ENCODE measurements around the gene LCN12.

DNA sequence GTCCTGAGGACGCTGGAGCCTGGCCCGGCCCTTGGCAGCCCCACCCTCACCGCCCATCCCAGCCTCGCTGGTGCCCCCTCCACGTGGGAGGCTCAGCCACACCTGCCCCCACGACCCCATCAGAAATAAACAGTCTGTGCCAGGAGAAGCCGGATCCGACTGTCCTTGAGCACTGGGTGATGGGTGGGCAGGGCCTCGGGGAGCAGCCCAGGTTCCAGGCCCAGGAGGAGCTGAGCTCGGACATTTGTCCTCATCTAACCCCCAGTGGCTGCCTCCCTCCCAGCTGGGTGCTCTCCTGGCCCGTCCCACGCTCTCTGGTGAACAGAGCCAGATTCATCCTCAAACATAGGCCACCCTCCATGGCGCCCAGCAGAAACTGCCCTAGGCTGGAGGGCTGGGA lies 20.7 kb downstream of the LCN12 start:
- TF ChIP-seq POLR2A (IDR thresholded peaks at IDR 0.05) = no peak
- TF ChIP-seq, protein P1, sequence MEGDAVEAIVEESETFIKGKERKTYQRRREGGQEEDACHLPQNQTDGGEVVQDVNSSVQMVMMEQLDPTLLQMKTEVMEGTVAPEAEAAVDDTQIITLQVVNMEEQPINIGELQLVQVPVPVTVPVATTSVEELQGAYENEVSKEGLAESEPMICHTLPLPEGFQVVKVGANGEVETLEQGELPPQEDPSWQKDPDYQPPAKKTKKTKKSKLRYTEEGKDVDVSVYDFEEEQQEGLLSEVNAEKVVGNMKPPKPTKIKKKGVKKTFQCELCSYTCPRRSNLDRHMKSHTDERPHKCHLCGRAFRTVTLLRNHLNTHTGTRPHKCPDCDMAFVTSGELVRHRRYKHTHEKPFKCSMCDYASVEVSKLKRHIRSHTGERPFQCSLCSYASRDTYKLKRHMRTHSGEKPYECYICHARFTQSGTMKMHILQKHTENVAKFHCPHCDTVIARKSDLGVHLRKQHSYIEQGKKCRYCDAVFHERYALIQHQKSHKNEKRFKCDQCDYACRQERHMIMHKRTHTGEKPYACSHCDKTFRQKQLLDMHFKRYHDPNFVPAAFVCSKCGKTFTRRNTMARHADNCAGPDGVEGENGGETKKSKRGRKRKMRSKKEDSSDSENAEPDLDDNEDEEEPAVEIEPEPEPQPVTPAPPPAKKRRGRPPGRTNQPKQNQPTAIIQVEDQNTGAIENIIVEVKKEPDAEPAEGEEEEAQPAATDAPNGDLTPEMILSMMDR (IDR thresholded peaks at IDR 0.05) = no peak

Measured in right lobe of liver (tissue), 4 donors.